Fibroblast of skin of right quadriceps (primary cell): ENCODE measurements around the gene ABCA3.

Experiments used
- DNase-seq: peaks from one replicate; pipeline ENCODE4 v3.0.0-alpha.2; 2013

ABCA3 gene

GRCh38 chr16:2299915-2300192 lies 40.7 kb downstream of the ABCA3 start:
- DNase-seq = no peak

DNA sequence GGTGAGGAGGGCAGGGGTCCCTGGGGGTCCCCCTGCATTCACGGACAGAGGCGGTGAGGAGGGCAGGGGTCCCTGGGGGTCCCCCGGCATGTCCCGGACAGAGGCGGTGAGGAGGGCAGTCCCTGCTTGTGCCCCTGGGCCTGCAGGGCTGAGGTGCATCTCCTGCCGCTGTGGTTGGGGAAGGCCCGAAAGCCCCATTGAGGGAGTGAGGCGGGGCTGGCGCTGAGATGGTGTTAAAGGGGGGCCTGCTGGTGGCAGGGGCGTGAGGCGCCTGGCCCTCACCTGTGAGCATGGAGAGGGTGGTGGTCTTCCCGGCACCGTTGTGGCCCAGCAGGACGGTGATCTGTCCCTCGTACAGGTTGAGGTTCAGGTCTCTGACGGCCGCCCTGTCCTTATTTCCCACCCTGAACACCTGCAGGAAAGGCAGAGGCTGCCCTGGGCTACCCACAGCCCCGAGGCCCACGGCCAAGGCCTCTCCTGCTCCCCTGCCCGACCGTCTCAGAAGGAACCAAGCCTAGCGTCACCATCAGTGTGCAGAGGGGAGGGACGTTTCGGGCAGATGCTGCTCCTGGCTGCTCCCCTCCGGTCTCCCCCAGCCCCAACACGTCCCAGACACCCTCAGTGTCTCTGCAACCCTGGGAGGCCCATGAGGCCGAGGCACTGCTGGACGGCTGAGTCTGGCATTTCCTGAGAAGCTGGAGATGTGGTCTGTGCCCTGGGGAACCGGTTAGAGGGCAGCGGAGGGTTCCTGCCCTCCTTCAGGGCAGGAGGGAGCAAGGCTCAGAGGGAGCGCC lies 41.2 kb downstream of the ABCA3 start:
- no peak for DNase-seq

DNA sequence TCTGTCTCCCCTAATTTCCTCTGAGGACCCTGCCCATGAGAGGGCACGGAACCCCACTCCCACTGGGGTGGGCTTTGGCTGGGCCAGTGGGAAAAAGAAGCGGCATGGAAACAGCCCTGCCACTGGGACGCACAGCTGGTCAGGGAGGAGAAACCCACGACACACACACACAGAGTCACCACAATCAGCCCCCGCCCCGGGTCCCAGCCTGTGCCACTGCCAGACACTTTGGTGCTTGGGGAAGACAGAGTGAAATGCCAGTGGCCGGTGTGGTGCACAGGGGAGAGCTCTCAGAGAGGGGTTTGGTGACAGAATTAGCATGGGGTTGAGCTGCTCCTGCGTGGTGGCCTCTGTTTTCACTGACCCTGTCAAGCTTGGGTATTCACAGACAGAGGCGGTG lies 41.9 kb downstream of the ABCA3 start:
- DNase-seq = no peak

GRCh38 chr16:2297506-2297860 lies 43.0 kb downstream of the ABCA3 start:
- no peak for DNase-seq

GRCh38 chr16:2296661-2297505 lies 43.6 kb downstream of the ABCA3 start:
- no peak for DNase-seq

DNA sequence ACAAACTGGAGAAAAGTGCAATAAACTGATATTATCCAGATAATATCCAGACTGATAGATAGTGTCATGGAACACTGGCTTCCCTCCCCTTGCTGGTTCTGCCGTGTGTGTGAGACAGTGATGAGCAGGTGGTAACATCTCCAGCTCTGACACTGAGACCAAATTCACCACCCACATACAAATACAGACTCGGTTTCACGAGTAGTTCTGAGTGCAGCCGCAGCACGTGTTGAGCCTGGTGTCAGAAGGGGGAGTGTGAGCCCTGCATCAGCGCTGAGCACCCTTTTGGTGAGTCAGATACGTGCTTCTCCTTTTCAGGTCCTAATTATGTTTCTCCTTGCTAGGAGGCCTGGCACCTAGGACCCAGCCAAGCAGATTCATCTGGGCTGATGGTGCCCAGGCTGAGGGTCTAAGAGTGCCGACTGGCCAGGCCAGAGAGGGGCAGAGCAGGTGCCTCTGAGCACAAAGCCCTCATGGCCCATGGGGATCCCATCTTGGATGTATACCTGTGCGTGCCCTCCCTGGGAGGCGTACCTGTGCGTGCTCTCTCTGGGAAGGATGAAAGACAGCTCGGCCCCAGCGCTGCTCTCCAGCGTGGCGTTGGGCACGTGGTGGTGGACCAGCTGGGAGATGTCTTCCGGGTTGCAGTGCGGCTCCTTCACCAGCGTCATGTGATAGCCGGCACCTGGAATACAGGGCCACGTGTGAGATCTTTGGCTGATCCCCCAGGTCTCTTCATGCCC lies 45.3 kb downstream of the ABCA3 start:
- DNase-seq = no peak

- DNase-seq = no peak
Measured at GRCh38 chr16:2292221-2292620, 48.3 kb downstream of the ABCA3 start.

DNA sequence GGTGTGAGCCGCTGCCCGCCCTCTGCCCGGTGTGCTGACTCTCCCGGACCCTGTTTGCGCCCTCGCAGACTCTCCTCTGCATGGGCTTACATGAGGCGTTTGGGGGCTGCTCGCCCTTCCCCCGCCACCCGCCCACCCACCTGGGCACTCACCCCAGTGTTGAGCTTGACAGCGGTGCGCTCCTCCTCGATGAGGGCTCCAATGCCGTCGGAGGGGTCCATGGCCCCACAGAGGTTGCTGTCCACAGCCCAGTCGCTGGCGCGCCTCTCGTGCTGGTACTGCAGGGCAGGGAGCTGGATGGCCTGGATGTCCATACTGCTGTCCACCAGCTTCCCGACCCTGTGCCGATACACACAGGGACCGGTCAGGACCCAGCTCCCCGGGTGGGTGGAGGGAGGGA lies 51.2 kb downstream of the ABCA3 start:
- no peak for DNase-seq

DNA sequence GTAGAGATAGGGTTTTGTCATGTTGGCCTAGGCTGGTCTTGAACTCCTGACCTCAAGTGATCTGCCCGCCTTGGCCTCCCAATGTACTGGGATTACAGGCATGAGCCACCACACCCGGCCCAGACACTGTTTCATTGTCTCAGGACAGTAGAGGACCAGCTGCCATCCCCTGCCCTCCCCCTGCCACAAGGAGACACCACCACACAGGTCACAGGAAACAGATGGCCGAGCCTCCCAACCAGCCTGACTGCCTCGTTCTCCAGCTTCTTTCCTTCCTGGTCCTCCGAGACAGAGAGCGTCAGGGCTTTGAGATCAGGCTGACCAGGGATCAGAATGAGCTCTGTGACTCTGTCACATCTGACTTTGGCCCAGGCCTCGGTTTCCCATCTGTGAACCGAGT lies 51.8 kb downstream of the ABCA3 start:
- DNase-seq = no peak

DNA sequence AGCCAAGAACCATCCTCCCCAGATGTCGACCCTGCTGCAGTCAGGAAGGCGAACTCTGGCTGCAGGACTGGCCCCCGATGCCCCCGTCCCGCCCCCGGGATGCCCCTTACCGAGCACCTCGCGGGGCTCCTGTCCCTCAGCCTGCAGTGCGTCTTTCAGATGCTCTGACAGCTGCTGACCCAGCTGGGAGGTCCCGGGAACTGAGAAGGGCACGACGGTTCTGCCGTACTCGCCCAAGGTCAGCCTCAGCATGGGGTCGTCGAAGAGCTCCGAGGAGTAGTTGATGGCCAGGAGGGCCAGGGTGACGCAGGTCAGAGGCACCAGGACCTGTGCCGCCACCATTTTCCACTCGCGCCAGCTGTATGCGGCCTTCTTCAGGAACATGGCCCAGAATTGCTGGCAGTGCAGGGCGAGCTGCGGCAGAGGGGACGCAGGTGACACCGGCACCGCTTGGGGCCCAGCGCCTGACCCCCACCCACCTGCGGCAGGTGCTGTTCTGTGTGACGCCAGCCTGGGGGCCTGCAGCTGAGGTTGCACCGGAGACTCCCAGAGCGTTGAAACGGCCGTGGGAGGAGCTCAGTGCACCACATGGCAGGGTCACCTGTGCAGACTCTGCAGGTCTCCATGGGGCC lies 52.5 kb downstream of the ABCA3 start:
- DNase-seq = no peak

GRCh38 chr16:2286550-2286949 lies 54.0 kb downstream of the ABCA3 start:
- no peak for DNase-seq

GRCh38 chr16:2285731-2286191 lies 54.8 kb downstream of the ABCA3 start:
- DNase-seq = no peak

- no peak for DNase-seq
Measured at GRCh38 chr16:2284797-2285576, 55.5 kb downstream of the ABCA3 start.

GRCh38 chr16:2284001-2284770 lies 56.3 kb downstream of the ABCA3 start:
- DNase-seq = no peak

GRCh38 chr16:2282866-2283555 lies 57.5 kb downstream of the ABCA3 start:
- DNase-seq = no peak

DNA sequence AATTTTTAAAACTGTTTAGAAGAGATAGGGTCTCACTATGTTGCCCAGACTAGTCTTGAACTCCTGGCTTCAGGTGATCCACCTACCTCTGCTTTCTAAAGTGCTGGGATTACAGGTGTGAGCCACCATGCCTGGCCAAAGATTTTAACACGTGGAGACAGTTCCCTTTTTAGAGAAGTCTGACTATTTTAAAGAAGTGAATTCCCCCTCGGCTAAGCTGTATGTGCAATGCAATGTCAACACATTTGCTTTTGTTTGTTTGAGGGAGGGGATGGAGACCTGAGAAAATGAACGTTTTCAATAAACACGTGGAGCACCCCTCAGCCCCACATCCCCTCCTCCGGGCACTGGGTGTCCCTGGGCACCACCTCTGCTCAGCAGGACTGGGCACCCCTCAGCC lies 58.3 kb downstream of the ABCA3 start:
- DNase-seq = no peak

DNA sequence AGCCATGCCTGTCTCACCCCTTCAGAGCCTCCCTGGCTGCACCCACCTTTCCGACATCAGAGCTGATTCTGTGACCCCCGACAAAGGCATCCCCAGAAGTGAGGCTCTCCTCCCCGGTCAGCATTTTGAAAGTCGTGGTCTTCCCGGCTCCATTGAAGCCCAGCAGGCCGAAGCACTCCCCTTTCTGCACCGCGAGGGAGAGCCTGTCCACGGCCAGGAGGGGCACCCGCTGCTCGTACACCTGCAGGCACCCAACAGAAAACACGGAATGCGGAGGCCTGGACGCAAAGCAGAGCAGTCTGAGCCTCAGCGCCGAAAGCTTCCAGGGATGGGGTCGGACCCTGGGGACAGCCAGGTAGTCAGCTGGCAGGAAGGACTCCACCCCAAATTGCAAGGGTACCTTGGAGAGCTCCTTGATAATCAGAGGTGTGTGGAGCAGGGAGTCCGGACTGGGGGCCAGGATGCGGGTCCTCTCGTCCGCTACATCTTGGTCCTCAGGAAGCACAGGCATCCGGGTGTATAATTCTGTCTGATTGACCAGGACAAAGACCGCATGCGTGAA lies 59.5 kb downstream of the ABCA3 start:
- DNase-seq = no peak

GRCh38 chr16:2280461-2280860 lies 60.1 kb downstream of the ABCA3 start:
- DNase-seq = no peak

DNA sequence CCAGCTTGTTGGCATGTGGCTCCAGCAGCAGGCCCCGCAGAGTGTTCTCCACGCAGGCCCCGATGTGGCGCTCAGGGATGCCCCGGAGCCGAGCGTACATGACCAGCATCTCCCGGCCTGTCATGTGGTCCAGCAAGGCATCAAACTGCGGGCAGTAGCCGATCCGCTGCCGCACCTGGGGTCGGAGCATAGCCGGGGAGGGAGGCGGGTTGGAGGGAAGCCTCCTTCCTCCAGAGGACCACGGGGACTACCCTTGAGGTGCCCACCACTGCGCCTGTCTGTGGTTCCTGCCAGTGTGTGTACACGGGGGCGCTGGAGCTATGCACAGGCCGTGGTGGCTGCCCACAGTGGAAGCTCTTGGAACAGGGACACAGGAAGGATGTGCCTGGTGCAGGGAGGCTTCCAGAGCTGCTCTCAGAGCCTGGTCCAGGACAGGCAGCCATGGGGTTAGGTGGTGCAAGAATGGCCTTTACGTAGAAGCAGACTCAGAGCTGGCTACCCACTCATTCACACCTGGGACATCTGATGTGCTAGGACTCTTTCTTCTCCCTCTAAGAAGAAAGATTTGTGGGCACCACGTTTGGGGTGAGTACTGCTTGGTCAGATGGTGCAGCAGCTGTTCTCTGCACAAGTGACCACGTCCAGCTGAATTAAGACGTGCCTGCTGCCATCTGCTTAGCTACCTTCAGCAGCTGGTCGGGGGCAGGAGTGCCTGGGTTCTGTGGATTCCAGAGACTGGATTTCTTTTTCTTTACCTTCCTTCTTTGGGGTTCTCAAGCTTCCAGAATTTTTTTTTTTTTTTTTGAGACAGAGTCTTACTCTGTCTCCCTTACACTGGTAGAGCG lies 61.4 kb downstream of the ABCA3 start:
- DNase-seq = no peak

GRCh38 chr16:2278272-2278608 lies 62.3 kb downstream of the ABCA3 start:
- DNase-seq = no peak
